SHP77 (cell line): Measurements from ENCODE around the gene PIM3.
"Not testable (repeated sequence)": the region's sequence is repeated elsewhere in the genome, so short reads cannot be mapped to it uniquely, and the experiment has no call there.

ENCODE experiments used
- DNase-seq, 2 experiments: peaks; one replicate each; lab custom pipeline; 2025; lab: John Stamatoyannopoulos, UW

Gene PIM3

DNA sequence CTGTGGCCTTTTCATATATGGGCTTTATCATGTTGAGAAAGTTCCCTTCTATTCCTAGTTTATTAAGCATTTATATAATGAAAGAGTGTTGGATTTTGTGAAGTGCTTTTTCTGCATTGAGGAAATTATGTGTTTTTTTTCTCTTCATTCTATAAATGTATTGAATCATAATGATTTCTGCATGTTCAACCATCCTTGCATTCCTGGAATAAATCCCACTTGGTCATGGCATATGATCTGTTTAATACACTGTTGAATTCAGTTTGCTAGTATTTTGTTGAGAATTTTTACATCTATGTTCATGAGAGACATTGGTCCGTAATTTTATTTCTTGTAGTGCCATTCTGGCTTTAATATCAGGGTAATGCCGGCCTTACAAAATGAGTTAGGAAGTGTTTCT, 25.8 kb downstream of the PIM3 start:
- DNase-seq, result no peak

DNA sequence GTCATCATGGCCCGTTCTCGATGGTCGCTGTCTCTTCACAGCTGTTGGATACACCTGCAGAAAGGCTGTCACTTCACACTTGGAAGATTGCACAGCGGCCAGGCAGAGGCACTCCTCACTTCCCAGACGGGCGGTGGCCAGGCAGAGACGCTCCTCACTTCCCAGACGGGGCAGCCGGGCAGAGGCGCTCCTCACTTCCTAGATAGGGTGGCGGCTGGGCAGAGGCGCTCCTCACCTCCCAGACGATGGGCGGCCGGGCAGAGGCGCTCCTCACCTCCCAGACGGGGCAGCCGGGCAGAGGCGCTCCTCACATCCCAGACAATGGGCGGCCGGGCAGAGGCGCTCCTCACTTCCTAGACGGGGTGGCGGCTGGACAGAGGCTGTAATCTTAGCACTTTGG, 29.3 kb downstream of the PIM3 start:
- DNase-seq, result not testable (repeated sequence)

DNA sequence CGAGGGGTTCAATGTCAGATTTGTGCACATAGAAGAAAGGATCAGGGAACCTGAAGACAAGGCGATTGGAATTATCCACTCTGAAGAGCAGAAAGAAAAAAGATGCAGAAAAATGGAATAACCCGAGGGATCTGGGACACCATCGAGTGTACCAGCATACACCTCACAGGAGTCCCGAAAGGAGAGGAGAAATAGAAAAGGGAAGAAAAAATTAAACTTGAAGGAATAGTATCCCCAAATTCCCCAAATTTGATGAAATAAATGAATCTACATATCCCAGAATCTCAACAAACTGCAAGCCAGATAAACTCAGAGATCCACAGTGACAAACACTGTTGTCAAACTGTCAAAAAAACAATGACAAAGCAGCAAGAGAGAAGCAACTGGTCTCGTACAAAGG, 30.6 kb downstream of the PIM3 start:
- DNase-seq, result no peak

DNA sequence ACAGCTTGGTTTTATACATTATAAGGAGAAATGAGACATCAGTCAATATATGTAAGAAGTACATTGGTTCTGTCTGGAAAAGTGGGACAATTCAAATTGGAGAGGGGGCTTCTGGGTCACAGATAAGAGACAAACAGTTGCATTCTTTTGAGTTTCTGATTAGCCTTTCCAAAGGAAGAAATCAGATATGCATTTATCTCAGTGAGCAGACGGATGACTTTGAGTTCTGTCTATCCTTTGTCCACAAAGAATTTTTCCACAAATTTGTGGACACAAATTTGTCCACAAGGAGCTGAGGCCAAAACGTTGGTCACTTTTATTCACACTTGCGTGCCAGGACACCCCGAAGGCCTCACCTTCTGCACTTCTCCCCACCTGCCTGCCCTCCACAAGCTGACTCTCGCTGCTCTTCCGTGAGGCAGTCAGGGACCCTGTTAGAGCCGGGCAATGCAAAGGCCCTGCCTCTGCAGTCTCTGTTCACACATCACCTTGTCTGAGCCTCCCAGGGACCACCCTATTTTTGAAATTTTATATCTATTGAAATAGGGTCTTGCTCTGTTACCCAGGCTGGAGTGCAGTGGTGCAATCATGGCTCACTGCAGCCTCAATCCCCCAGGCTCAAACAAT, 31.4 kb downstream of the PIM3 start:
- DNase-seq, result no peak

DNA sequence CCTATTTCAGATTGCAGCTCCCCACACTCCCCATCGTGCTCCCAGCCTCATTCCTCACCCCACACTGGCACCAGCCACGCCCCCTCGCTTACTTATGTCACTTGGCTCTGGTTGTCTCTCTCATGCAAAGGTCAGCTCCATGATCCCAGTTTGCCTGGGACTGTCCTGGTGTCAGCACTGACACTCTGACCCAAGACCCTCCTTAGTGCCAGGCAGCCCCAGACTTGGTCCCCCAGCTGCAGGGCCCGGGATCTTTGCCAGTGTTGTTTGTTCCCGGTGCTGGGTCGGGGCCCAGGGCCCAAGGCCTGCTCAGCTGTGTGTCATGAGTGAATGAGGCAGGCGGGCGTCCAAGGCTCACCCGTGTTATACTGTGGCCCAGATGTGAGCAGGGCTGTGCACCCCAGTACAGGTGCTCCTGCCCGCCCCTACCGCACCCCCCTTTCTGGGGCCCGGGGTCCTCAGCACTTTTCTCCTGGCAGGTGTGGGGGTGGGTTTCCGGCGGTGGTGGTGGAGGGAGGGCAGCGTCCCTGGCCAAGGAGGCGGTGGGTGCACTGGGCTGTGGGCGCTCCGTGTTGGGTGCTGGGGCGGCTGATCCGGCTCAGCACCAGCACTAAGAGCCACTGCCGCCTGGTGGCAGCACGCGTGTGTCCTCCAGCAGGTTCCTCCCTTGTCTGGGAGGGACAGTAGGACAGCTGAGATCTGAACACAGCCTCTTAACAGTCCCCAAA, 32.5 kb downstream of the PIM3 start:
- DNase-seq, result peak; percentile 70 to 81

DNA sequence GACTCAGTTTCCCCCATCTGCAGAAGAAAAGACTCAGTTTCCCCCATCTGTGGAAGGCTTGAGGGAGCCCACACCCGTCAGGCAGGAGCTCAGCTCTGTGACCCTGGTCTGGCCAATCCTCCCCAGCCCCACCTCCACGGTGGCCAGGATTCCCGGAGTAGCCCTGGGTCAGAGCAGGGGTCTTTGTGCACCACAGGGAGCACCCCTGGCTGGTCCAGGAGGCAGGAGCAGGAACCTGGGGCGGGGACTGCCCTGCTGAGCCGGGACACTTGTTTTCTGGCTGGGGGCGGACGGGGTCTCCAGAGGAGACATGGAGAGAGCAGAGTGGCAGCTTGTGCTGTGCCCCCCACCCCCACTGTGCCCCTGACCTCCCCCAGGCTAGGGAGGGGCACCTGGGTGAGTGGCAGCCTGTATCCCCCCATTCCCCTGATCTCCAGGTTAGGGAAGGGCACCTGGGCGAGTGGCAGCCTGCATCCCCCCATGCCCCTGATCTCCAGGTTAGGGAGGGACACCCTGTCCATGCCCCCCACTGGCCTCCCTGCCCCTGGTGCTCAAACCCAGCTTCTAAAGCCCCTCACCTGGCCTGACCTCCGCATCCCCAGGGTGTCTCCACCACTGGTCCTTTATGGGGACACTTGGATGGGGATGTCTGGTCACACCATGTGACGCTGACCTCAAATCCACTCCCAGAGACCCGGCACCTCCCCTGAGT, 33.2 kb downstream of the PIM3 start:
- no peak for DNase-seq

DNA sequence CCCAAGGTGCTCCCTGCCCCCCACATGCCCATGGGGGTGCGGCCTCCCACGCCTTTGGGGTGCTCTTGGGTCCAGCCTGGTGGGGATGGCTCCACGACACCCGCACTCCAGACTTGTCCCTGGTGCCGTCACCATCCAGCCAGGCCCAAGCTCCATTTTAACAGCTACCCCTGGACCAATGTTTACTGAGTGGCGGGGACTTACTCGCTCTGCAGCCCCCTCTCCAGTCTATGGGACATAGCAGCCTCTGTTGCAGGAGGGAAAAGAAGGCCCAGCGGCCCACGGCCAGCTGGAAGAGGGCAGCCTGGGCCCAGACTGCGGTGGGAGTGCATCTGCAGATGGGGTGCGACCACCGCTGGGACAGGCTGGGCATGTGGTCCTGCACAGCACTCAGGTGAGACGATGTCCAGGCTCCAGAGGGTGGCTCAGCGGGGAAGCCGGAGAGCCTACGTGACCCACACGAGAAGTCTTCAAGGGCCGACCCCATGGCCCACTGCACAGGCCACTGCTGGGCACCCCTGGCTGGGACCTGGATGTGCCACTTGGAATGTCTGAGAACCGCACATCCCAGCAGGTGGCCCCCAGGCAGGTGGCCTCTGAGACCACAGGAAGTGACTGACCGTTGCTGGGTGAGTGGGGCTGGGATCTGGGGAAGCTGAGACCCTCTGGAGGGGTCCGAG, 33.9 kb downstream of the PIM3 start:
- DNase-seq, result no peak

DNA sequence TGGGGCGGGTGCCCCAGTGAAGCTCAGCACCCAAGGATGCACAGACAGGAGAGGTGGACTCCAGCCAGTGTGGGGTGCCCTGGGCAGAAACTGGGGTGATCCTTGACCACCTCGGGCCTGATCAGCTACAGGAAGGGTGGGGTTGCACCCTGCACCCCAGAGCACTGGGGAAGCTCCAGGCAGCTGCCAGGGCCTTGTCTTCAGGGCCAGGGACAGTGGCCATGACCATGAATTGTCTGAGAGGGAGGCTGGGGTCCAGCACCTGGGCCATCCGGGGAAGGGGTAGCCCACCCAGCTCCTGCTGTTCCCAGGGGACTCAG, 34.4 kb downstream of the PIM3 start:
- DNase-seq, result no peak

DNA sequence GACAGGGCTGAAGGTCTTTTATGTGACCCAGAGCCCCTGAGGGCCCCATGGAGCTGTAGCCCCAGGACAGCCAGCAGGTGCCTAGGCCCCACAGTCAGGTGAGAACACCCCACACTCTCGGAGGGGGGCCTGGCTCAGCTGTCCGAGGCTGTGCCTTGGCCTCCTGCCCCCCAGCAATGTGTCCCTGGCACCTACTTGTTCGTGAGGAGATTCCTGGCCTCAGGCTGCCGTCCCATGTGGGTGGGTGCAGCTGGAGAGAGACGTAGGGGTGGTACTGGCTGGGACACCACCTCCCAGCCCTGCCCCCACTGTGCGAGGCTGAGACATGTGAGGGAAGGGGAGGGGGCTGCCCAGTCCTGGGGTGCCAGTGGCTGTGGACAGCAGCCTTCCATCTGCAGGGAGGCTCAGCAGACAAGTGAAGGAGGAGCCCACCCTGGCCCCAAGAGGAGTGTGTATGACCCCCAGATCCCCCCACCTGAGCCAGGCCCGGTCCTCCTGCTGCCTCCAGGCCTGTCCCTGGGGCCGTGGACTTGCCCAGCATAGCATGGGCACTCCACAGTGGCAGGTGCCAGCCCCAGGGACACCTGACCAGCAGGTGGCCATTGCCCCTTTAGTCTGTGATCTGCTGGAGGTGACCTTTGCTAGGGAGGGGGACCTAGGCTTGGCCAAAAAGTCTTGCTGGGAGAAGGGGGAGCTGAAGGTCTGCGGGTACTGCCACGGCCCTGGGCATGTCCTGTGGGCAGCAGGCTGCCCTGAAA, 35.0 kb downstream of the PIM3 start:
- DNase-seq, result no peak

DNA sequence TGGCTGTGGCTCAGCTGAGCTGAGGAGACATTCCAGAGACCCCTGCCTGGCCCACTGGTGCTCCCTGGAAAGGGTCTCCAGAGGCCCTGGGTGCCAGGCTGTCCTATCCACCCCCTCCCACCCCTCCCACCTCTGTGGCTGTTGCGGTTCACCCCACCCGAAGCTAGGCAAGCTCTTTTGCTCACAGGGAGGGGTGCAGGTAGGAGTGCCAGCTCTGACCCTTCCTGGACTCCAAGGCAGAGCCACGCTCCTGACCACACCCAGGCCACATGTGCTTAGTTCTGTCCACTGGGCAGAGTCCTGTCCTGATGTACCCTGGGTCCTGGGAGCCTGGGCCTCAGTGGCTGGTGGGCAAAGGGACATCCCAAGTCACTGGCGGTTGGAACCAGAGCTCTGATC, 35.5 kb downstream of the PIM3 start:
- no peak for DNase-seq

DNA sequence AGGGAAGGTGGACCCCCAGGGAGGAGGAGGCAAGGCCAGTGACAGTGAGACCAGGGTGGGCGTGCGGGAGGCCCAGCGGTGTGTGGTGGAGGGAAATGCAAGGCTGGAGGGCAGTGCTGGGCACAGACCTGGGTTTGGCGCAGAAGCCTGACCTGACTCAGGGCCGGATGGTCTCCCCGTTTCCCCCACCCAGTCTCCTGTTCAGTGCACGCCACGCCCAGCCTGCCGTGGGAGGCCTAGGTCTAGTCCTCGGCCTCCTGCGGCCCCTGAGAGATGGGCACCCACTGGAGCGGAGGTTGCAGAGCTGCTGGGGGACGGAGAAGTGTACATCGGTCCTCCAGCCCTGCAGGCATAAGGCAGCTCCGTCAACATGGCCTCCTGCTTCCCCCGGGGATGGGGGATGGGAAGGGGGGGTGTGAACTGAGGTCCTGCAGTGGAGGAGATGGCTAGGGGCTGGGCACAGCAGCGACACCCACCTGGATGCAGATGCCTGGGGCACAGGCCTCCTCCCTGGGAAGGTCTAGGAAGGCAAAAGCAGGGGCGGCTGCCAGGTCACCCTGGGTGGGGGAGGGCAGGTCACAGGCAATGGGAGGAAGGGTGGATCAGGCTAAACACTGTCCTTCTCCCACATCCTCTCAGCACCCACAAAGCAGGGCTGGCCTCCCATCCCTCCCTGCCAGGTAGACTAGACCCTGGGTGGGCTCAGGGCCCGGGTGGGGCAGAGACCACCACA, 36.1 kb downstream of the PIM3 start:
- no peak for DNase-seq

DNA sequence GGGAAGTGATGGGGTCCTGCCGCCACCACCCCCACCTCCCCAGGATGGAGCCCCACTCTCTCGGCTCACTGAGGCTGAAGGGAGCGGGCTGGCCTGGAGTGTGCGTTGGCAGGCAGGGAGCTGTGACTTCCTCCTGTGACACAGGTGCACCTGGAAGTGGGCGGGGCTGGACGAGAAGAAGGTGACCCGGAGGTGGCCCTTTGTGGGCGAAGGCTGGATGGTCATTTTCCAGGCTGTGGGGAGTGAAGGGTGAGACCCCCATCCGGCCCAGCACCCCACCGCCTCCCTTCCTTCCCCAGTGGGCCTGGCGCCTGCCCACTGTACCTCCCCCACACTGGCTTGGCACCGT, 36.7 kb downstream of the PIM3 start:
- no peak for DNase-seq

DNA sequence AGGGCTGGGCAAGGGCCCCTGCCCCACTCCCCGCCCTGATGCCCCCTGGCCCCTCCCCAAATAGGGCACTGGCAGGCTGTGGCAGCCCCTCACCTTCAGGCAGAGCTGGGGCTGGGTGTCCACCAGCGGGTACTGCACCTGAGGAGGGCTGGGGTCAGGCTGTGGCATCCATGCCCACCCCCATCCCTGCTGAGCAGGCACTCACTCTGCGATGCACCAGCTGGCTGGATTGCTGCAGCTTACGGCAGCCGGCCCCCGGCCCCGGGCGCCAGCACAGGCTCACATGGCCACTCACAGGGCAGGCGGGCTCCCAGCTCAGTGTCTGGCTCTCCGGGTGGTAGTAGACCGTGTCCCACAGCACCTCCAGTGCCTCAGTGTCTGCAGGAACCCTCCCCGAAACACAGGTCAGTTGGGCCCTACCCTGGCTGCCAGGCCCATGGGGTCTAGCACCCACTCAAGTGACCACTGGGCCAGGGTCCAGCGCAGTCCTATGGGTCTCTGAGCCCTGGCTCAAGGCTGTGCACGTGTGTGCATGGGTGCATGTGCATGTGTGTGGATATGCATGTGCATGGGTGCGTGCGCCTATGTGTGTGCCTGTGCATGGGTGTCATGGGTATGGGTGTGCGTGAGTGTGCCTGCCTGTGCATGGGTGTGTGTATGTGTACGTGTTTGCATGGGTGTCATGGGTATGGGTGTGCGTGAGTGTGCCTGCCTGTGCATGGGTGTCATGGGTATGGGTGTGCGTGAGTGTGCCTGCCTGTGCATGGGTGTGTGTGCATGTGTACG, 37.6 kb downstream of the PIM3 start:
- DNase-seq, result no peak

DNA sequence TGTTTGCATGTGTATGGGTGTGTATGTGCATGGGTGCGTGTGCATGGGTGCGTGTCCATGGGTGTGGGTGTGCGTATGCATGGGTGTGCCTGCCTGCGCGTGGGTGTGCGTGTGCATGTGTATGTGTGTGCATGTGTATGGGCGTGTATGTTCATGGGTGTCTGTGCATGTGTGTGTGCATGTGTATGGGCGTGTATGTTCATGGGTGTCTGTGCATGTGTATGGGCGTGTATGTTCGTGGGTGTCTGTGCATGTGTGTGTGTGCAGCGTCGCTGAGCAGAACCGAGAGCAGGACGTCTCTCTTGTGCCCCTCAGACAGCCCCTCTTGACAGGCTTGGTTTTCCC, 38.1 kb downstream of the PIM3 start:
- no peak for DNase-seq

DNA sequence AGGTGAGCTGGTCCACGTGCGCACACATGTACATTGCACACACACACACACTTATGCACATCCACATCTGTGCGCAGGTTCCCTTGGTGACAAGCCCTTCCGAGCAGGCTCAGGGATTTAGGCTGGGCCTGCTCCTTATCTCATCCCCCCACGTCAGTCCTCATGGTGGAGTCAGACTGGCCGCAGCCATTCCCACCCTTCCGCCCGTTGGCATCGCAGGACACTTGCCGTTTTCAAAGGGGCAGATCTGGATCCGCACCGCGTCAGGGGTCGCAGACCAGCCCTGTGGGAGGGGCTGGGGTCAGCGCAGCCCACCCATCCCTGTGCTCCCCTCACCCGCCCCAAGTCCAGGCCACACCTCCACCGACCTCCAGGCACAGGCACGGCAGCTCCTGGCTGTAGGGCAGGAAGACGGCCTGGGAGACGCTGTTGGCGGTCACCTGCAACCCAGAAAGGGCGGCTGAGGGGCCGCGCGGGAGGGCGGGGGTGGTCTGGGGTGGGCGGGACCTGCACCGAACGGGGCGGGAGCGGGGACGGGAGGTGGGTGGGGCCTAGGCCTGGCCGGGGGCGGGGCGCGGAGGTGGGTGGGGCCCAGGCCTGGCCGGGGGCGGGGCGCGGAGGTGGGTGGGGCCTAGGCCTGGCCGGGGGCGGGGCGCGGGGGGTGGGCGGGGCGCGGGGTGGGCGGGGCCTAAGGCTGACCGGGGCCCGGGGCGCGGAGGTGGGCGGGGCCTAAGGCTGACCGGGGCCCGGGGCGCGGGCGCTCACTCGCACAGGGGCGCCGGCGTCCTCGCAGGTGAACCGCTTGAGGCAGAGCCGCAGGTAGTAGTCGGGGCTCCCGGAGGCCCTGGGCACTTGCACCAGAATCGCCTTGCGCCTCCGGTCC, 38.7 kb downstream of the PIM3 start:
- DNase-seq, result no peak

DNA sequence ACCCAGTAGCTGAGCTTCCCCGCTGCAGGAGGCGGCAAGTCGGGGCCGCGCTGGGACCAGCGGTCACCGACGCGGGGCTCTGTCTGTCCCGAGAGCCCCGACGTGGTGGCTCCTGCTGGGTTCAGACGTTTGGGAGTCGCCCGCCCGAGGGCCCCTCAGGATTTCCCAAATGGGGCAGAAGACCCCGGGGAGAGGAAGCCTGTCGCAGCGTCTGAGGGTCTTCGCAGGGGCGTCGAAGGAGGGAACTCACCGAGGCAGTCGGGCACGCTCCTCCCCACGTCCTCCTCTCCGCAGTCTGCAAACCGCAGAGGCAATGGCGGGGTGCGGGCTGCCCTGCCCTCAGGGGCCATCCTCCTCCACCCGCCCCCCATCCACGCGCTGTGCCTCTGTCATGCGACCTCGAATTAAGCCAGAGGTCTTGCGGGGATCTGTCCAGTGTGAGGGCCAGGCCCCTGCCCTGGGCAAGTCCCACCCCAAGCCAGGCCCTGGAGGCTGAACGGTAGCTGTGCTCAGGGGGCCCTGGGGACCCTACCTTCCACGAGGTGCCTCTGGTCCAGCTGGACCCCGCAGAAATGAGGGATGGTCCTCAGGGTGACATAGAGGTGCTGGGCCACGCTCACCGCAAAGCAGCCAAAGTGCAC, 39.5 kb downstream of the PIM3 start:
- no peak for DNase-seq

DNA sequence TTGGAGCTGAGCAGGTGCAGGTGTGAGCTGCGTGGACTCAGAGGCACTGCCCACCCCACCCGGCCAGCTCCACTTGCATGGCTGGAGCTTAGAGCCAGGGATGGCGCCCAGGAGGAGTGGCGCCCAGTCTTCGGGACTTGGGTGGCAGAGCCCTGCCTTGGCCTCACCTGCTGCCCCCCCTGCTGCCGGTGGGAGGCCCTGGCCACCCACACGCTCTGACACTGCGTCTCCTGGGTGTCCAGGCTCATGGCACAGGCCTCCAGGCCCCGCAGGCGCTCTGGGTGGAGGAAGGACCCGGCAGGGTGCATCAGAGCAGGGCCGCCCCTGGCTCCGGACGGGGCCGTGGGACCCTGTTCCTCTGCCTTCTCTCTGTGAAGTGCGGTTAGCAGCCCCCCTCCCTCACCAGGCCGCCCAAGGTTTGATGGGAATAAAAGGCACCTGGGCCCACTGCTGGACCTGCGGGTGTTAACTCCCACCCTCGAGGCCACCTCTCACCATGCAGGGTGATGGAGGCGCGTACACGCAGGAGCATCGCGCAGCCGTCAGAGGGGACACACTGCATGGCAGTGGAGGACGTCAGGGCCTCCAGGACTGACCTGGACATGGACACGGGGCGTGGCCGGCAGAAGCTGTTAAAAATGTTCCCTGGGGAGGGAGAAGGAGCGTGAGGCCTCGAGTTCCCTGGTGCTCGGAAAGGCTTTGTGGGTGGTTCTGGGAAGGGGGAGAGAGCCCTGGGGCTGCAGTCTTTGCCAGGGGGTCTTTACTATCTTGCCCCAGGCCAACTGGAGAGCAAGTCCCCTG, 40.2 kb downstream of the PIM3 start:
- no peak for DNase-seq

DNA sequence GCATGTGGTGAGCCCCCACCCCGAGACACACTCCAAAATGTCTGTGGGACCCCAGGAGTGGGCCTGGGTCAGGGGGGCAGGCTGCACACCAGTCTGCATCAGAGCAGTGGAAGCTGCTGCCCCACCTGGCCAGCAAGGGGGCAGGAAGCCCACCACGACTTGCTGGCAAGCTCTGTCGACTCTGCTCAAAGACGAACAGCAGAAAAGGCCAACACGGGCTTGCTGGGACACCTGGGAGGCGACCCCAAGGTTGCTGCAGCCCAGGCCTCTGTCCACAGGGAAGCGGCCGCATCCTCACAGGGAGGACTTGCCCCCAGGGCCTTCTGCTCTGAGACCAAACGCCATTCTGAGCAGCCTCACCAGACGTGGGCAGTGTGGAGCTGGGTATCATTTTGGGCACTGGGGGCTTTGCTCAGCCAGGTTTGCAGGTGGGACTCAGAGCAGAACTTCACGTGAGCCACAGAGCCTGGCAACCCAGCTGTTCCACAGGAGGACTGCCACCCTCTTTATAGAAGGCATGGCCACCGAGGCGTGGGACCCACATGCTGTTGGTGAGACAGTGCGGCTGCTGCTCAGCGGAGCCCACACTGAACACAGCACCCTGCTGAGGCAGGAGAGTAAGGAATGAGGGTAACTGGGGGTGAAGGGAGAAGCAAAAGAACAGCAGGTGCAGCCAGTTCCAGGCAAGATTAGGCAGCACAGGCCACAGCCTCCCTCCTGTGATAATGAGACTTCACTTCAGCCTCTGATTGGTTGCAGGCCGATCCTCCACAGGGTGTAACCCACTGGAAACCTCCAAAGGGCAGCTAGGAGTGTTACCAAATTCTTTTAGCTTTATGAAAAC, 41.0 kb downstream of the PIM3 start:
- no peak for DNase-seq
